NCI-H82 treated with DMSO at 0.1 percent for 48 hours (cell line): ENCODE results near the gene GASK1A.

Experiments
- DNase-seq: peaks from one replicate; lab custom pipeline; 2025; ENCODE audit not compliant: unreplicated experiment; lab: John Stamatoyannopoulos, UW

The GASK1A gene

GRCh38 chr3:42982645-42983412 is 3.7 kb downstream of the GASK1A start:
- no peak for DNase-seq

- DNase-seq = no peak
Observed at GRCh38 chr3:42983927-42984326, 4.8 kb downstream of the GASK1A start.

GRCh38 chr3:42984701-42985100 is 5.6 kb downstream of the GASK1A start:
- DNase-seq = no peak

- no peak for DNase-seq
Observed at GRCh38 chr3:42988097-42988496, 9.0 kb downstream of the GASK1A start.

- no peak for DNase-seq
Observed at GRCh38 chr3:42988566-42988965, 9.5 kb downstream of the GASK1A start.

GRCh38 chr3:42991341-42992315 is 12.5 kb downstream of the GASK1A start:
- DNase-seq = no peak

- no peak for DNase-seq
Observed at GRCh38 chr3:42994595-42994994, 15.5 kb downstream of the GASK1A start.

- DNase-seq = no peak
Observed at GRCh38 chr3:42996021-42996420, 16.9 kb downstream of the GASK1A start.

GRCh38 chr3:42996633-42997075 is 17.5 kb downstream of the GASK1A start:
- no peak for DNase-seq

GRCh38 chr3:42999212-42999611 is 20.1 kb downstream of the GASK1A start:
- no peak for DNase-seq

GRCh38 chr3:42999632-43000031 is 20.5 kb downstream of the GASK1A start:
- DNase-seq = no peak

- DNase-seq = no peak
Observed at GRCh38 chr3:43000387-43000786, 21.3 kb downstream of the GASK1A start.

- no peak for DNase-seq
Observed at GRCh38 chr3:43001094-43001553, 22.0 kb downstream of the GASK1A start.

GRCh38 chr3:43001556-43002121 is 22.5 kb downstream of the GASK1A start:
- no peak for DNase-seq

- DNase-seq = no peak
Observed at GRCh38 chr3:43004282-43004681, 25.2 kb downstream of the GASK1A start.

- DNase-seq = no peak
Observed at GRCh38 chr3:43005253-43005652, 26.1 kb downstream of the GASK1A start.

GRCh38 chr3:43005981-43006380 is 26.9 kb downstream of the GASK1A start:
- DNase-seq = no peak

- no peak for DNase-seq
Observed at GRCh38 chr3:43006825-43007224, 27.7 kb downstream of the GASK1A start.

- DNase-seq = no peak
Observed at GRCh38 chr3:43009547-43009946, 30.4 kb downstream of the GASK1A start.

- DNase-seq = no peak
Observed at GRCh38 chr3:43010638-43011037, 31.5 kb downstream of the GASK1A start.

GRCh38 chr3:43011638-43012037 is 32.5 kb downstream of the GASK1A start:
- DNase-seq = no peak
